ENCODE results near the gene IL1B.

The IL1B gene

GRCh38 chr2:112790305-112790704 is 46.3 kb downstream of the IL1B start:
- no peak for DNase-seq (ENCODE audit: extremely low spot score, insufficient read length, low read depth)
- no peak for FAIRE-seq

- no peak for DNase-seq (ENCODE audit: extremely low spot score, insufficient read length, low read depth)
- no peak for FAIRE-seq
Observed at GRCh38 chr2:112789186-112789585, 47.4 kb downstream of the IL1B start.

GRCh38 chr2:112788653-112789052 is 47.9 kb downstream of the IL1B start:
- DNase-seq (ENCODE audit: extremely low spot score, insufficient read length, low read depth) = no peak
- no peak for FAIRE-seq

- DNase-seq (ENCODE audit: extremely low spot score, insufficient read length, low read depth) (no peak), FAIRE-seq (no peak)
Observed at GRCh38 chr2:112787729-112788393, 48.7 kb downstream of the IL1B start.

- DNase-seq (ENCODE audit: extremely low spot score, insufficient read length, low read depth) (no peak), FAIRE-seq (no peak)
Observed at GRCh38 chr2:112787294-112787693, 49.3 kb downstream of the IL1B start.

- peak; percentile 64 for FAIRE-seq
Observed at GRCh38 chr2:112784199-112785189, 52.1 kb downstream of the IL1B start, which contains the start of gene IL1A. IL1A (minus strand) TSS chr2:112784493; CDS start chr2:112783770, 723 bp downstream.

GRCh38 chr2:112783187-112783714 is 53.3 kb downstream of the IL1B start:
- FAIRE-seq (peak; percentile 73), DNase-seq (ENCODE audit: extremely low spot score, insufficient read length, low read depth) (no peak)

More at GRCh38 chr2:112784199-112785189, 52.1 kb downstream of the IL1B start, which contains the start of gene IL1A:
- DNase-seq (ENCODE audit: extremely low spot score, insufficient read length, low read depth) = no peak

GRCh38 chr2:112782234-112782799 is 54.3 kb downstream of the IL1B start:
- peak; percentile 85 for FAIRE-seq
- DNase-seq (ENCODE audit: extremely low spot score, insufficient read length, low read depth) = no peak

All from GM18507 (cell line).